HepG2 (cell line): ENCODE measurements around the gene DAPK1. TPM values are rescaled to one million over a fixed set of nuclear protein-coding genes. Genes with fewer than 3 reads are reported as not detected.

Source experiments
- BORCS8-MEF2B ChIP-seq: sonication (generic); formaldehyde crosslinking; IDR thresholded peaks from 2 replicates; pipeline ENCODE4 v1.8.0; 2022; ENCODE audit warnings: mild to moderate bottlenecking, missing genetic modification reagents
- CEBPB ChIP-seq: IDR thresholded peaks from 2 replicates; pipeline ENCODE4 v1.6.1; 2011; ENCODE audit warnings: low read depth, low read length, improper control_type of control experiment, borderline replicate concordance
- ELF4 ChIP-seq: sonication (generic); formaldehyde crosslinking; IDR thresholded peaks from 2 replicates; pipeline ENCODE4 v1.5.0; 2020; ENCODE audit warnings: missing genetic modification reagents, mild to moderate bottlenecking, moderate library complexity, borderline replicate concordance
- ETV6 ChIP-seq: sonication (generic); formaldehyde crosslinking; conservative IDR thresholded peaks from 2 replicates; pipeline ENCODE4 v1.4.0; 2020; ENCODE audit warnings: missing genetic modification reagents
- FOXJ3 ChIP-seq: sonication (generic); formaldehyde crosslinking; IDR thresholded peaks from 2 replicates; pipeline ENCODE4 v1.4.0; 2020; ENCODE audit warnings: missing genetic modification reagents, mild to moderate bottlenecking, borderline replicate concordance
- JDP2 ChIP-seq: sonication (generic); formaldehyde crosslinking; IDR thresholded peaks from 2 replicates; pipeline ENCODE4 v1.8.1; 2022; ENCODE audit warnings: missing genetic modification reagents, borderline replicate concordance
- MATR3 ChIP-seq: sonication (generic); formaldehyde crosslinking; IDR thresholded peaks from 2 replicates; pipeline ENCODE4 v1.4.0; 2020; ENCODE audit warnings: missing genetic modification reagents
- NCOA2 ChIP-seq: sonication (generic); formaldehyde crosslinking; IDR thresholded peaks from 2 replicates; pipeline ENCODE4 v1.8.0; 2022; ENCODE audit warnings: inconsistent platforms
- NFKBIZ ChIP-seq: IDR thresholded peaks from 2 replicates; pipeline ENCODE4 v1.6.1; 2018; ENCODE audit warnings: missing genetic modification reagents, missing compliant biosample characterization
- PCBP1 ChIP-seq: fragments of 200-400 bp; formaldehyde crosslinking; IDR thresholded peaks from 2 replicates; pipeline ENCODE4 v1.6.1; 2017; ENCODE audit warnings: mild to moderate bottlenecking, low read depth, low read length, borderline replicate concordance
- SAFB2 ChIP-seq: sonication (generic); formaldehyde crosslinking; IDR thresholded peaks from 2 replicates; pipeline ENCODE4 v1.5.1; 2020; ENCODE audit warnings: missing genetic modification reagents, low read depth, mild to moderate bottlenecking, borderline replicate concordance
- SAP130 ChIP-seq: IDR thresholded peaks from 2 replicates; pipeline ENCODE4 v1.6.1; 2016; ENCODE audit warnings: low read depth
- SNAPC2 ChIP-seq: sonication (generic); formaldehyde crosslinking; IDR thresholded peaks from 2 replicates; pipeline ENCODE4 v1.8.1; 2022; ENCODE audit warnings: mild to moderate bottlenecking, missing genetic modification reagents
- SRF ChIP-seq: IDR thresholded peaks from 2 replicates; pipeline ENCODE4 v1.6.1; 2011; ENCODE audit warnings: mild to moderate bottlenecking, low read depth, low read length, moderate library complexity
- SRSF9 ChIP-seq: fragments of 200-400 bp; formaldehyde crosslinking; IDR thresholded peaks from 2 replicates; pipeline ENCODE4 v1.6.1; 2018; ENCODE audit warnings: borderline replicate concordance, mild to moderate bottlenecking, low read depth, low read length; ENCODE audit not compliant: insufficient read depth, poor library complexity, severe bottlenecking
- TEAD3 ChIP-seq: optimal IDR thresholded peaks from 2 replicates; pipeline ENCODE3; 2016; ENCODE audit warnings: borderline replicate concordance
- ZMYM3 ChIP-seq: sonication (generic); formaldehyde crosslinking; IDR thresholded peaks from 2 replicates; pipeline ENCODE4 v1.5.1; 2020; ENCODE audit warnings: mild to moderate bottlenecking, missing genetic modification reagents
- ZNF292 ChIP-seq: sonication (generic); formaldehyde crosslinking; IDR thresholded peaks from 2 replicates; pipeline ENCODE4 v1.8.1; 2022; ENCODE audit warnings: mild to moderate bottlenecking, low read depth, missing genetic modification reagents, borderline replicate concordance
- ZNF501 ChIP-seq: sonication (generic); formaldehyde crosslinking; IDR thresholded peaks from 2 replicates; pipeline ENCODE4 v1.5.1; 2020; ENCODE audit warnings: mild to moderate bottlenecking, moderate library complexity, missing genetic modification reagents
- ZNF563 ChIP-seq: sonication (generic); formaldehyde crosslinking; IDR thresholded peaks from 2 replicates; pipeline ENCODE4 v1.8.0; 2022; ENCODE audit warnings: mild to moderate bottlenecking, moderate library complexity, missing genetic modification reagents
- ZNF577 ChIP-seq: sonication (generic); formaldehyde crosslinking; IDR thresholded peaks from 2 replicates; pipeline ENCODE4 v1.4.0; 2020; ENCODE audit warnings: mild to moderate bottlenecking, low read depth, missing genetic modification reagents, borderline replicate concordance
- ZNF589 ChIP-seq: sonication (generic); formaldehyde crosslinking; conservative IDR thresholded peaks from 2 replicates; pipeline ENCODE4 v1.8.0; 2022; ENCODE audit warnings: mild to moderate bottlenecking, moderate library complexity, missing genetic modification reagents
- ZNF761 ChIP-seq: sonication (generic); formaldehyde crosslinking; conservative IDR thresholded peaks from 2 replicates; pipeline ENCODE4 v1.4.0; 2020; ENCODE audit warnings: mild to moderate bottlenecking, missing genetic modification reagents
- ZSCAN25 ChIP-seq: sonication (generic); formaldehyde crosslinking; IDR thresholded peaks from 2 replicates; pipeline ENCODE4 v1.8.0; 2022; ENCODE audit warnings: mild to moderate bottlenecking, missing genetic modification reagents
- polyA plus RNA-seq, 8 experiments: library from polyadenylated mRNA; depleted of rRNA in 3 of 8; stranded (reverse) in 7 of 8; unstranded in 1 of 8; fragments of >200 nt; fragmentation: Illumina TruSeq in 4 of 8; extraction: Trizol in 4 of 8; gene quantifications; 2 replicates each; pipeline versions ENCODE4 v1.2.1 to v1.2.3, GENCODE V29; 2011 to 2016; ENCODE audit warnings: low read depth in 4 of 8, missing spikeins in 1 of 8, mixed read lengths in 1 of 8; ENCODE audit not compliant: insufficient read depth in 1 of 8
- total RNA-seq, 5 experiments: library from RNA; depleted of rRNA; stranded (reverse); fragments of >200 nt; fragmentation: Illumina TruSeq; extraction: Trizol; gene quantifications; 2 replicates each; pipeline ENCODE4 v1.2.3, GENCODE V29; 2016; ENCODE audit warnings: low read depth in 1 of 5
- TF ChIP-seq, protein P1 (sequence below): conservative IDR thresholded peaks from 2 replicates; pipeline ENCODE4 v1.6.1; 2018; ENCODE audit warnings: missing genetic modification reagents
- TF ChIP-seq, protein P2 (sequence below): IDR thresholded peaks from 2 replicates; pipeline ENCODE4 v1.6.1; 2016; ENCODE audit warnings: control low read depth
- TF ChIP-seq, protein P3 (sequence below): sonication (generic); formaldehyde crosslinking; IDR thresholded peaks from 2 replicates; pipeline ENCODE4 v1.8.0; 2022; ENCODE audit warnings: missing genetic modification reagents, low read depth, mild to moderate bottlenecking, borderline replicate concordance
- TF ChIP-seq, protein P4 (sequence below): IDR thresholded peaks from 2 replicates; pipeline ENCODE4 v1.6.1; 2016; ENCODE audit warnings: missing compliant biosample characterization, missing genetic modification reagents, borderline replicate concordance

The DAPK1 gene
- total and polyA plus RNA-seq, 2 of the 13 experiments (the other 11 are each of a cell fraction or from before 2014, with no cell fraction given), result 35.7 to 35.9 TPM

DNA sequence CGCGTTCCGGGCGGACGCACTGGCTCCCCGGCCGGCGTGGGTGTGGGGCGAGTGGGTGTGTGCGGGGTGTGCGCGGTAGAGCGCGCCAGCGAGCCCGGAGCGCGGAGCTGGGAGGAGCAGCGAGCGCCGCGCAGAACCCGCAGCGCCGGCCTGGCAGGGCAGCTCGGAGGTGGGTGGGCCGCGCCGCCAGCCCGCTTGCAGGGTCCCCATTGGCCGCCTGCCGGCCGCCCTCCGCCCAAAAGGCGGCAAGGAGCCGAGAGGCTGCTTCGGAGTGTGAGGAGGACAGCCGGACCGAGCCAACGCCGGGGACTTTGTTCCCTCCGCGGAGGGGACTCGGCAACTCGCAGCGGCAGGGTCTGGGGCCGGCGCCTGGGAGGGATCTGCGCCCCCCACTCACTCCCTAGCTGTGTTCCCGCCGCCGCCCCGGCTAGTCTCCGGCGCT, at the start of gene DAPK1 (continued):
- TF ChIP-seq ZNF577 (CRISPR knock-in tag) (no peak), SRSF9 (no peak), ZNF501 (CRISPR knock-in tag) (peak; percentile 59), FOXJ3 (CRISPR knock-in tag) (no peak), ZNF292 (CRISPR knock-in tag) (no peak), NCOA2 (peak; percentile 9; the same call in 1 of the 2 replicates), ZSCAN25 (CRISPR knock-in tag) (no peak), ZNF761 (0 out of 2 replicates have a peak, but pooled peaks have one; percentile 30), ZMYM3 (CRISPR knock-in tag) (no peak), SNAPC2 (CRISPR knock-in tag) (0 out of 2 replicates have a peak, but pooled peaks have one; percentile 57), CEBPB (no peak), TEAD3 (peak; percentile 19), BORCS8-MEF2B (CRISPR knock-in tag) (0 out of 2 replicates have a peak, but pooled peaks have one; percentile 39), ZNF563 (CRISPR knock-in tag) (peak; percentile 84), ELF4 (CRISPR knock-in tag) (no peak), SAP130 (CRISPR knock-in tag) (peak; percentile 61; the same call in 1 of the 2 replicates), MATR3 (no peak), SAFB2 (peak; percentile 25; the same call in 1 of the 2 replicates), NFKBIZ (CRISPR knock-in tag) (no peak), JDP2 (CRISPR knock-in tag) (no peak), SRF (no peak), PCBP1 (no peak; the same call in 1 of the 2 replicates), ETV6 (no peak), ZNF589 (CRISPR knock-in tag) (0 out of 2 replicates have a peak, but pooled peaks have one; percentile 30)
- TF ChIP-seq, protein P1, sequence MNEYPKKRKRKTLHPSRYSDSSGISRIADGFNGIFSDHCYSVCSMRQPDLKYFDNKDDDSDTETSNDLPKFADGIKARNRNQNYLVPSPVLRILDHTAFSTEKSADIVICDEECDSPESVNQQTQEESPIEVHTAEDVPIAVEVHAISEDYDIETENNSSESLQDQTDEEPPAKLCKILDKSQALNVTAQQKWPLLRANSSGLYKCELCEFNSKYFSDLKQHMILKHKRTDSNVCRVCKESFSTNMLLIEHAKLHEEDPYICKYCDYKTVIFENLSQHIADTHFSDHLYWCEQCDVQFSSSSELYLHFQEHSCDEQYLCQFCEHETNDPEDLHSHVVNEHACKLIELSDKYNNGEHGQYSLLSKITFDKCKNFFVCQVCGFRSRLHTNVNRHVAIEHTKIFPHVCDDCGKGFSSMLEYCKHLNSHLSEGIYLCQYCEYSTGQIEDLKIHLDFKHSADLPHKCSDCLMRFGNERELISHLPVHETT (CRISPR knock-in tag), result no peak
- TF ChIP-seq, protein P2, sequence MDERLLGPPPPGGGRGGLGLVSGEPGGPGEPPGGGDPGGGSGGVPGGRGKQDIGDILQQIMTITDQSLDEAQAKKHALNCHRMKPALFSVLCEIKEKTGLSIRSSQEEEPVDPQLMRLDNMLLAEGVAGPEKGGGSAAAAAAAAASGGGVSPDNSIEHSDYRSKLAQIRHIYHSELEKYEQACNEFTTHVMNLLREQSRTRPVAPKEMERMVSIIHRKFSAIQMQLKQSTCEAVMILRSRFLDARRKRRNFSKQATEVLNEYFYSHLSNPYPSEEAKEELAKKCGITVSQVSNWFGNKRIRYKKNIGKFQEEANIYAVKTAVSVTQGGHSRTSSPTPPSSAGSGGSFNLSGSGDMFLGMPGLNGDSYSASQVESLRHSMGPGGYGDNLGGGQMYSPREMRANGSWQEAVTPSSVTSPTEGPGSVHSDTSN (CRISPR knock-in tag), result no peak
- TF ChIP-seq, protein P3, sequence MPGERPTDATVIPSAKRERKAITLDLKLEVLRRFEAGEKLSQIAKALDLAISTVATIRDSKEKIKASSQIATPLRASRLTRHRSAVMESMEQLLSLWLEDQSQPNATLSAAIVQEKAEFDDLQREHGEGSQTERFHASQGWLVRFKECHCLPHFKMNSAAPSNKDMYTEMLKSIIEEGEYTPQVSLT (CRISPR knock-in tag), result no peak
- TF ChIP-seq, protein P4, sequence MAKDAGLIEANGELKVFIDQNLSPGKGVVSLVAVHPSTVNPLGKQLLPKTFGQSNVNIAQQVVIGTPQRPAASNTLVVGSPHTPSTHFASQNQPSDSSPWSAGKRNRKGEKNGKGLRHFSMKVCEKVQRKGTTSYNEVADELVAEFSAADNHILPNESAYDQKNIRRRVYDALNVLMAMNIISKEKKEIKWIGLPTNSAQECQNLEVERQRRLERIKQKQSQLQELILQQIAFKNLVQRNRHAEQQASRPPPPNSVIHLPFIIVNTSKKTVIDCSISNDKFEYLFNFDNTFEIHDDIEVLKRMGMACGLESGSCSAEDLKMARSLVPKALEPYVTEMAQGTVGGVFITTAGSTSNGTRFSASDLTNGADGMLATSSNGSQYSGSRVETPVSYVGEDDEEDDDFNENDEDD (CRISPR knock-in tag), result peak; percentile 86; the same call in 1 of the 2 replicates
